GM12878 (cell line): Measurements from ENCODE around the gene EXOC1L. TPM values are rescaled to one million over a fixed set of nuclear protein-coding genes. Genes with fewer than 3 reads are reported as not detected.

ENCODE experiments used
- ATAC-seq: fragments of 200-7000 bp; cut with Tn5 transposase; 3 replicates; pipeline ENCODE4 v1.9.1; 2020; ENCODE audit warnings: mild to moderate bottlenecking, moderate library complexity
- BruUV-seq: library from RNA; stranded (reverse); fragments of 400-500 nt; replicated peaks from 2 replicates; lab custom pipeline; 2021; lab: Mats Ljungman, UMichigan
- CTCF ChIA-PET: fragments of 300-600 bp; sonication (Branson Sonifier 250); formaldehyde crosslinking; extraction: SDS; loops from one replicate; lab custom pipeline; 2021; ENCODE audit warnings: inconsistent platforms; lab: Yijun Ruan, JAX
- POLR2A ChIA-PET: fragments of 350-600 bp; formaldehyde crosslinking; extraction: SDS; loops from one replicate; lab custom pipeline; 2021; ENCODE audit warnings: inconsistent platforms; lab: Charles Lee
- RAD21 ChIA-PET: fragments of 300-600 bp; sonication (Branson Sonifier 250); formaldehyde crosslinking; loops from one replicate; lab custom pipeline; 2023; ENCODE audit warnings: antibody characterized with exemption; ENCODE audit not compliant: unreplicated experiment; lab: Charles Lee
- SMC1A ChIA-PET: fragments of 300-600 bp; sonication (Branson Sonifier 250); formaldehyde crosslinking; loops from one replicate; lab custom pipeline; 2023; ENCODE audit not compliant: unreplicated experiment, uncharacterized antibody; lab: Charles Lee
- DNase-seq: peaks from one replicate; pipeline ENCODE4 v3.0.0-alpha.2; 2011; ENCODE audit warnings: low read depth, low spot score
- FAIRE-seq: peaks from 3 replicates; lab custom pipeline; 2011; peaks lifted over from hg19 to GRCh38; lab: Jason Lieb, UNC
- H2AFZ ChIP-seq: 2 replicates; pipeline ENCODE4 v1.6.0; 2011; ENCODE audit warnings: low read depth, low read length, control low read depth; ENCODE audit not compliant: control insufficient read depth
- H3K27ac ChIP-seq: 2 replicates; pipeline ENCODE4 v1.5.1; 2011; ENCODE audit warnings: control low read depth; ENCODE audit not compliant: control insufficient read depth, insufficient read depth
- H3K27me3 ChIP-seq, 2 experiments: replicated peaks in 1 of 2; 2 replicates each; pipeline versions ENCODE4 v1.6.0 to v1.6.1; 2011; ENCODE audit warnings: low read length in 1 of 2; ENCODE audit not compliant: control insufficient read depth in 2 of 2, insufficient read depth in 2 of 2
- H3K36me3 ChIP-seq, 2 experiments: 2 replicates each; pipeline ENCODE4 v1.5.1; 2011; ENCODE audit warnings: low read length in 1 of 2; ENCODE audit not compliant: control insufficient read depth in 2 of 2, insufficient read depth in 2 of 2
- H3K4me1 ChIP-seq: 2 replicates; pipeline ENCODE4 v1.6.1; 2011; ENCODE audit warnings: mild to moderate bottlenecking, low read length, moderate library complexity, mixed read lengths; ENCODE audit not compliant: control insufficient read depth, insufficient read depth
- H3K4me2 ChIP-seq: 2 replicates; pipeline ENCODE4 v1.6.0; 2011; ENCODE audit warnings: control low read depth; ENCODE audit not compliant: control insufficient read depth, insufficient read depth
- H3K4me3 ChIP-seq: fragments of 200-600 bp; sonication (generic); 2 replicates; pipeline ENCODE4 v1.5.1; 2016
- H3K79me2 ChIP-seq: 2 replicates; pipeline ENCODE4 v1.6.0; 2011; ENCODE audit warnings: low read length; ENCODE audit not compliant: control insufficient read depth, insufficient read depth
- H3K9ac ChIP-seq: 2 replicates; pipeline ENCODE4 v1.8.0; 2011; ENCODE audit warnings: low read length, control low read depth, mixed read lengths; ENCODE audit not compliant: control insufficient read depth, insufficient read depth
- H3K9me3 ChIP-seq: replicated peaks from 3 replicates; pipeline ENCODE4 v1.5.1; 2011; ENCODE audit warnings: mild to moderate bottlenecking, low read length; ENCODE audit not compliant: control insufficient read depth, insufficient read depth
- H4K20me1 ChIP-seq: 2 replicates; pipeline ENCODE4 v1.6.0; 2011; ENCODE audit not compliant: control insufficient read depth, insufficient read depth
- CREB1 ChIP-seq: IDR thresholded peaks from 2 replicates; pipeline ENCODE4 v1.6.1; 2012; ENCODE audit warnings: low read depth, mild to moderate bottlenecking, inconsistent platforms
- HCFC1 ChIP-seq: fragments of 150-350 bp; IDR thresholded peaks from 2 replicates; pipeline ENCODE4 v1.6.1; 2014; ENCODE audit warnings: low read length
- HDAC6 ChIP-seq: fragments of 200-600 bp; sonication (generic); IDR thresholded peaks from one replicate; pipeline ENCODE4 v1.8.0; 2017; ENCODE audit warnings: antibody characterized with exemption; ENCODE audit not compliant: unreplicated experiment
- KAT2A ChIP-seq: conservative IDR thresholded peaks from 2 replicates; pipeline ENCODE4 v1.6.1; 2011; ENCODE audit warnings: low read depth, low read length; ENCODE audit not compliant: control insufficient read depth
- MTA3 ChIP-seq: IDR thresholded peaks from 2 replicates; pipeline ENCODE4 v1.6.1; 2012; ENCODE audit warnings: low read length, inconsistent platforms, borderline replicate concordance
- MYC ChIP-seq: IDR thresholded peaks from 2 replicates; pipeline ENCODE4 v1.6.1; 2011; ENCODE audit warnings: mild to moderate bottlenecking, low read length, moderate library complexity, inconsistent platforms; ENCODE audit not compliant: insufficient read depth, insufficient replicate concordance, insufficient read length, severe bottlenecking
- PML ChIP-seq: IDR thresholded peaks from 2 replicates; pipeline ENCODE4 v1.6.1; 2012; ENCODE audit warnings: low read length, inconsistent platforms
- POLR2A ChIP-seq: IDR thresholded peaks from 2 replicates; pipeline ENCODE4 v1.6.1; 2011; ENCODE audit warnings: low read depth, mild to moderate bottlenecking, low read length
- RB1 ChIP-seq: fragments of 450-650 bp; formaldehyde crosslinking; IDR thresholded peaks from 2 replicates; pipeline ENCODE4 v1.6.1; 2017; ENCODE audit warnings: mild to moderate bottlenecking, borderline replicate concordance
- RBBP5 ChIP-seq: fragments of 200-600 bp; sonication (generic); conservative IDR thresholded peaks from 2 replicates; pipeline ENCODE4 v1.6.1; 2016
- SMARCA5 ChIP-seq: fragments of 450-650 bp; IDR thresholded peaks from 2 replicates; pipeline ENCODE4 v1.6.1; 2017; ENCODE audit warnings: mild to moderate bottlenecking
- TCF12 ChIP-seq: IDR thresholded peaks from 2 replicates; pipeline ENCODE4 v1.6.1; 2011; ENCODE audit warnings: low read depth, mild to moderate bottlenecking, low read length
- WGBS: methylation state at CpG from one replicate; pipeline ENCODE4 v1.1.6; 2016; ENCODE audit warnings: low lambda C conversion rate; ENCODE audit not compliant: insufficient replicate concordance, insufficient coverage; ENCODE audit errors: missing lambda C conversion rate; 5-methylcytosine and 5-hydroxymethylcytosine counted together
- in situ Hi-C: fragments of 300-500 bp; cut with MboI; formaldehyde crosslinking; loops from 9 replicates; pipeline ENCODE4 v1.14.3; 2018; ENCODE audit warnings: mixed read lengths
- intact Hi-C: fragments of 100-400 bp; cut with micrococcal nuclease; formaldehyde crosslinking; loops from one replicate; pipeline ENCODE4 v1.14.2; 2022; ENCODE audit not compliant: unreplicated experiment
- polyA plus RNA-seq, 11 experiments: library from polyadenylated mRNA; depleted of rRNA in 4 of 11; unstranded in 6 of 11; stranded (reverse) in 5 of 11; fragments of >200 nt; fragmentation: Nextera tagmentation in 4 of 11; fragmentation: Illumina TruSeq in 1 of 11; extraction: Ambion mirVana in 4 of 11; extraction: Trizol in 1 of 11; gene quantifications; 1 replicate in 1 of 11; 2 replicates in 10 of 11; pipeline versions ENCODE4 v1.2.1 to v1.2.3, GENCODE V29; 2011 to 2016; ENCODE audit warnings: inconsistent platforms in 2 of 11, missing spikeins in 2 of 11, low read depth in 1 of 11
- total RNA-seq, 4 experiments: library from RNA; depleted of rRNA in 3 of 4; stranded (reverse); fragments of >200 nt in 3 of 4; fragmentation: Illumina TruSeq in 1 of 4; extraction: Trizol in 1 of 4; gene quantifications; 2 replicates each; pipeline versions ENCODE4 v1.2.1 to v1.2.3, GENCODE V29; 2013 to 2021
- TF ChIP-seq, protein P1 (sequence below): IDR thresholded peaks from 2 replicates; pipeline ENCODE4 v1.6.1; 2012; ENCODE audit warnings: low read length, inconsistent platforms
- TF ChIP-seq, protein P2 (sequence below): fragments of 450-650 bp; IDR thresholded peaks from 2 replicates; pipeline ENCODE4 v1.6.1; 2017; ENCODE audit warnings: mild to moderate bottlenecking, moderate library complexity
- TF ChIP-seq, protein P3 (sequence below): fragments of 450-650 bp; formaldehyde crosslinking; IDR thresholded peaks from 2 replicates; pipeline ENCODE4 v1.4.0; 2020; ENCODE audit warnings: mild to moderate bottlenecking, moderate library complexity

Gene EXOC1L
- total and polyA plus RNA-seq, 10 of the 15 experiments (the other 5 are each of a cell fraction or from before 2014, with no cell fraction given) = not detected

DNA sequence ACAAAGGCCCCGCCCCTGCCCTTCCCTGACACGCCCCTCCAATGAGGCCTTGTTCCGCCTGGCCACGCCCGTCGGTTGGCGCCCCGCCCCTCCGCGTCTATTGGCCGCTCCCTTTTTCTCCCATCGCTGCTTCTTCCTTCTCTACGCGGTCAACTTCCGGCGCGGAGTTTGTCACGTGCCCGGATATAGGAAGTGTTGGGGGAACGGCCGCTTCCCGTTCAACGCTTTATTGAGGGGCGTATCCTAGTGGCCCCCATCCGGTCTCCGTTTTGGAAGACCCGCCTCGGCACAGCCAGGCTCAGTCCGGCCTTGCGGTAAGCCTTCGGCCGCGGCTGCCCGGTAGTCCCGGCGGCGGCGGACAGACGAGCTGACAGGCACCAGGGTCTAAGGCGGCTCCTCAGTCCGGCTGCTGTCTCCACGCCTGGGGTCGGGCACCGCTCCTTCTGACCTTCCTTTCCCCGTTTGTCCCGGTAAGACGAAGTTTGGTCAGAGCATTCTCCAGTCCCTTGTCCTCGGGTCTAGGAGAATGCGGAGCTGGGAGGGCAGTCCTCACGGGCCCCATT is 34.0 kb downstream of the EXOC1L start, which contains the start of gene EXOC1:
TSS of gene EXOC1 (plus strand) at position 165 of the 563 bp plus-strand sequence. CDS start 4,676 bp downstream, outside the sequence.
- peak within 1 kb of the TSS; percentile 91 for H3K9ac ChIP-seq
- no peaks in the 10 kb centered on the region for H3K27me3 ChIP-seq
- ChIA-PET CTCF (interaction anchor here (1.1 to 3.2 kb wide), 4 partner anchors 9 to 29 kb away, joined by 3 to 20 read pairs (median 6); no protein-coding TSS in a partner anchor), POLR2A (interaction anchor here (0.8 kb wide), 1 partner anchor 35 kb away, joined by 4 read pairs; no protein-coding TSS in a partner anchor), RAD21 (interaction anchor here (2.0 to 2.4 kb wide), 2 partner anchors 13 to 95 kb away, joined by 7 to 10 read pairs; partner anchors contain the start of gene CEP135), SMC1A (interaction anchor here (0.7 to 1.5 kb wide), 5 partner anchors 10 to 96 kb away, joined by 3 to 5 read pairs (median 4); partner anchors contain the start of gene CEP135)
- peak within 1 kb of the TSS; percentile 82 for H3K4me2 ChIP-seq
- peak within 1 kb of the TSS; percentile 84 for H3K4me3 ChIP-seq
- intact Hi-C loops (loop anchor here (5.0 kb wide), 1 partner anchor 456 kb away; the partner anchor contains the start of gene TMEM165), in situ Hi-C loops (loop anchor here (25.0 kb wide), 1 partner anchor 441 kb away; no protein-coding TSS in a partner anchor)
- peak; percentile 82 for DNase-seq
- under 1% methylated on average over 42 of the region's 50 CpGs for WGBS
- peaks cover 20% of the 10 kb centered on the region for H3K79me2 ChIP-seq
- ATAC-seq = peak; percentile 98
- H3K4me1 ChIP-seq = no peaks in the 10 kb centered on the region
- H3K36me3 ChIP-seq = no peaks in the 10 kb centered on the region
- H2AFZ ChIP-seq = peak within 1 kb of the TSS; percentile 93
- no TSS peak for BruUV-seq
- peak within 1 kb of the TSS; percentile 85 for H3K27ac ChIP-seq
- FAIRE-seq = peak; percentile 89
- no peaks in the 10 kb centered on the region; the same call in 2 of the 3 replicates for H3K9me3 ChIP-seq
- H4K20me1 ChIP-seq = no peaks in the 10 kb centered on the region
- TF ChIP-seq POLR2A (peak; percentile 89), KAT2A (no peak), CREB1 (peak; percentile 84; the same call in 1 of the 2 replicates), MTA3 (no peak), RB1 (peak; percentile 71; the same call in 1 of the 2 replicates), PML (peak; percentile 77), RBBP5 (no peak; the same call in 1 of the 2 replicates), MYC (no peak), TCF12 (no peak), HCFC1 (peak; percentile 64), HDAC6 (no peak), SMARCA5 (no peak)
- TF ChIP-seq, protein P1, sequence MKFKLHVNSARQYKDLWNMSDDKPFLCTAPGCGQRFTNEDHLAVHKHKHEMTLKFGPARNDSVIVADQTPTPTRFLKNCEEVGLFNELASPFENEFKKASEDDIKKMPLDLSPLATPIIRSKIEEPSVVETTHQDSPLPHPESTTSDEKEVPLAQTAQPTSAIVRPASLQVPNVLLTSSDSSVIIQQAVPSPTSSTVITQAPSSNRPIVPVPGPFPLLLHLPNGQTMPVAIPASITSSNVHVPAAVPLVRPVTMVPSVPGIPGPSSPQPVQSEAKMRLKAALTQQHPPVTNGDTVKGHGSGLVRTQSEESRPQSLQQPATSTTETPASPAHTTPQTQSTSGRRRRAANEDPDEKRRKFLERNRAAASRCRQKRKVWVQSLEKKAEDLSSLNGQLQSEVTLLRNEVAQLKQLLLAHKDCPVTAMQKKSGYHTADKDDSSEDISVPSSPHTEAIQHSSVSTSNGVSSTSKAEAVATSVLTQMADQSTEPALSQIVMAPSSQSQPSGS = no peak
- TF ChIP-seq, protein P2, sequence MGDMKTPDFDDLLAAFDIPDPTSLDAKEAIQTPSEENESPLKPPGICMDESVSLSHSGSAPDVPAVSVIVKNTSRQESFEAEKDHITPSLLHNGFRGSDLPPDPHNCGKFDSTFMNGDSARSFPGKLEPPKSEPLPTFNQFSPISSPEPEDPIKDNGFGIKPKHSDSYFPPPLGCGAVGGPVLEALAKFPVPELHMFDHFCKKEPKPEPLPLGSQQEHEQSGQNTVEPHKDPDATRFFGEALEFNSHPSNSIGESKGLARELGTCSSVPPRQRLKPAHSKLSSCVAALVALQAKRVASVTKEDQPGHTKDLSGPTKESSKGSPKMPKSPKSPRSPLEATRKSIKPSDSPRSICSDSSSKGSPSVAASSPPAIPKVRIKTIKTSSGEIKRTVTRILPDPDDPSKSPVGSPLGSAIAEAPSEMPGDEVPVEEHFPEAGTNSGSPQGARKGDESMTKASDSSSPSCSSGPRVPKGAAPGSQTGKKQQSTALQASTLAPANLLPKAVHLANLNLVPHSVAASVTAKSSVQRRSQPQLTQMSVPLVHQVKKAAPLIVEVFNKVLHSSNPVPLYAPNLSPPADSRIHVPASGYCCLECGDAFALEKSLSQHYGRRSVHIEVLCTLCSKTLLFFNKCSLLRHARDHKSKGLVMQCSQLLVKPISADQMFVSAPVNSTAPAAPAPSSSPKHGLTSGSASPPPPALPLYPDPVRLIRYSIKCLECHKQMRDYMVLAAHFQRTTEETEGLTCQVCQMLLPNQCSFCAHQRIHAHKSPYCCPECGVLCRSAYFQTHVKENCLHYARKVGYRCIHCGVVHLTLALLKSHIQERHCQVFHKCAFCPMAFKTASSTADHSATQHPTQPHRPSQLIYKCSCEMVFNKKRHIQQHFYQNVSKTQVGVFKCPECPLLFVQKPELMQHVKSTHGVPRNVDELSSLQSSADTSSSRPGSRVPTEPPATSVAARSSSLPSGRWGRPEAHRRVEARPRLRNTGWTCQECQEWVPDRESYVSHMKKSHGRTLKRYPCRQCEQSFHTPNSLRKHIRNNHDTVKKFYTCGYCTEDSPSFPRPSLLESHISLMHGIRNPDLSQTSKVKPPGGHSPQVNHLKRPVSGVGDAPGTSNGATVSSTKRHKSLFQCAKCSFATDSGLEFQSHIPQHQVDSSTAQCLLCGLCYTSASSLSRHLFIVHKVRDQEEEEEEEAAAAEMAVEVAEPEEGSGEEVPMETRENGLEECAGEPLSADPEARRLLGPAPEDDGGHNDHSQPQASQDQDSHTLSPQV = no peak
- TF ChIP-seq, protein P3, sequence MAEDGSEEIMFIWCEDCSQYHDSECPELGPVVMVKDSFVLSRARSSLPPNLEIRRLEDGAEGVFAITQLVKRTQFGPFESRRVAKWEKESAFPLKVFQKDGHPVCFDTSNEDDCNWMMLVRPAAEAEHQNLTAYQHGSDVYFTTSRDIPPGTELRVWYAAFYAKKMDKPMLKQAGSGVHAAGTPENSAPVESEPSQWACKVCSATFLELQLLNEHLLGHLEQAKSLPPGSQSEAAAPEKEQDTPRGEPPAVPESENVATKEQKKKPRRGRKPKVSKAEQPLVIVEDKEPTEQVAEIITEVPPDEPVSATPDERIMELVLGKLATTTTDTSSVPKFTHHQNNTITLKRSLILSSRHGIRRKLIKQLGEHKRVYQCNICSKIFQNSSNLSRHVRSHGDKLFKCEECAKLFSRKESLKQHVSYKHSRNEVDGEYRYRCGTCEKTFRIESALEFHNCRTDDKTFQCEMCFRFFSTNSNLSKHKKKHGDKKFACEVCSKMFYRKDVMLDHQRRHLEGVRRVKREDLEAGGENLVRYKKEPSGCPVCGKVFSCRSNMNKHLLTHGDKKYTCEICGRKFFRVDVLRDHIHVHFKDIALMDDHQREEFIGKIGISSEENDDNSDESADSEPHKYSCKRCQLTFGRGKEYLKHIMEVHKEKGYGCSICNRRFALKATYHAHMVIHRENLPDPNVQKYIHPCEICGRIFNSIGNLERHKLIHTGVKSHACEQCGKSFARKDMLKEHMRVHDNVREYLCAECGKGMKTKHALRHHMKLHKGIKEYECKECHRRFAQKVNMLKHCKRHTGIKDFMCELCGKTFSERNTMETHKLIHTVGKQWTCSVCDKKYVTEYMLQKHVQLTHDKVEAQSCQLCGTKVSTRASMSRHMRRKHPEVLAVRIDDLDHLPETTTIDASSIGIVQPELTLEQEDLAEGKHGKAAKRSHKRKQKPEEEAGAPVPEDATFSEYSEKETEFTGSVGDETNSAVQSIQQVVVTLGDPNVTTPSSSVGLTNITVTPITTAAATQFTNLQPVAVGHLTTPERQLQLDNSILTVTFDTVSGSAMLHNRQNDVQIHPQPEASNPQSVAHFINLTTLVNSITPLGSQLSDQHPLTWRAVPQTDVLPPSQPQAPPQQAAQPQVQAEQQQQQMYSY (CRISPR knock-in tag) = no peak
